HUES6 (cell line): ENCODE data around the gene RPS6KA3.
"Not testable (repeated sequence)": the region's sequence is repeated elsewhere in the genome, so short reads cannot be mapped to it uniquely, and the experiment has no call there.

ENCODE experiments used
- H3K27ac ChIP-seq: 2 replicates; pipeline ENCODE4 v1.7.0; 2013; ENCODE audit warnings: low read depth, mild to moderate bottlenecking, low read length, inconsistent platforms
- H3K27me3 ChIP-seq: 2 replicates; pipeline ENCODE4 v1.6.1; 2013; ENCODE audit warnings: low read length; ENCODE audit not compliant: control insufficient read depth, insufficient read depth
- H3K36me3 ChIP-seq: 2 replicates; pipeline ENCODE4 v1.6.1; 2013; ENCODE audit warnings: low read length; ENCODE audit not compliant: control insufficient read depth, insufficient read depth
- H3K4me1 ChIP-seq: 2 replicates; pipeline ENCODE4 v1.6.1; 2013; ENCODE audit warnings: low read length; ENCODE audit not compliant: control insufficient read depth, insufficient read depth
- H3K4me3 ChIP-seq: 2 replicates; pipeline ENCODE4 v1.5.1; 2013; ENCODE audit warnings: low read depth, low read length
- H3K9ac ChIP-seq: one replicate; pipeline ENCODE4 v1.6.1; 2013; ENCODE audit warnings: mild to moderate bottlenecking, low read length
- H3K9me3 ChIP-seq: 2 replicates; pipeline ENCODE4 v1.6.1; 2013; ENCODE audit warnings: low read depth, low read length; ENCODE audit not compliant: control insufficient read depth, insufficient read depth

Gene RPS6KA3

GRCh38 chrX:20128670-20129069 is 138.0 kb downstream of the RPS6KA3 start:
- H3K9me3 ChIP-seq, result no peaks in the 10 kb centered on the region
- H3K4me3 ChIP-seq, result no peak overlapping the region
- H3K9ac ChIP-seq, result no peak overlapping the region
- H3K27me3 ChIP-seq, result no peaks in the 10 kb centered on the region
- H3K27ac ChIP-seq, result no peak overlapping the region
- no peaks in the 10 kb centered on the region for H3K4me1 ChIP-seq
- peaks cover 67% of the 10 kb centered on the region for H3K36me3 ChIP-seq

GRCh38 chrX:20127440-20127839 is 139.3 kb downstream of the RPS6KA3 start:
- H3K4me1 ChIP-seq, H3K9me3 ChIP-seq, H3K27ac ChIP-seq, H3K9ac ChIP-seq, H3K4me3 ChIP-seq, H3K27me3 ChIP-seq: not testable (repeated sequence)
- peaks cover 55% of the 10 kb centered on the region for H3K36me3 ChIP-seq

GRCh38 chrX:20126833-20127232 is 139.9 kb downstream of the RPS6KA3 start:
- H3K9me3 ChIP-seq, H3K4me1 ChIP-seq, H3K4me3 ChIP-seq, H3K27ac ChIP-seq, H3K9ac ChIP-seq, H3K27me3 ChIP-seq: not testable (repeated sequence)
- H3K36me3 ChIP-seq, result peaks cover 49% of the 10 kb centered on the region

- no peak overlapping the region for H3K9ac ChIP-seq
- no peak overlapping the region for H3K4me3 ChIP-seq
These were observed 141.7 kb downstream of the RPS6KA3 start for GRCh38 chrX:20124964-20125363.

GRCh38 chrX:20118065-20118824 is 148.5 kb downstream of the RPS6KA3 start:
- Histone ChIP-seq H3K27ac (no peak overlapping the region), H3K9ac (no peak overlapping the region), H3K36me3 (no peaks in the 10 kb centered on the region), H3K27me3 (peaks cover 41% of the 10 kb centered on the region), H3K4me1 (peaks cover 7% of the 10 kb centered on the region; the same call in 1 of the 2 replicates), H3K4me3 (no peak overlapping the region), H3K9me3 (peaks cover 4% of the 10 kb centered on the region; the same call in 1 of the 2 replicates)

More at GRCh38 chrX:20124964-20125363, 141.7 kb downstream of the RPS6KA3 start:
- Histone ChIP-seq H3K36me3 (peaks cover 32% of the 10 kb centered on the region), H3K27ac (no peak overlapping the region), H3K4me1 (no peaks in the 10 kb centered on the region), H3K27me3 (no peaks in the 10 kb centered on the region), H3K9me3 (no peaks in the 10 kb centered on the region)

- Histone ChIP-seq H3K36me3 (no peaks in the 10 kb centered on the region), H3K27ac (no peak within 1 kb of the TSS), H3K9ac (no peak within 1 kb of the TSS), H3K9me3 (peaks cover 4% of the 10 kb centered on the region; the same call in 1 of the 2 replicates), H3K27me3 (peaks cover 41% of the 10 kb centered on the region), H3K4me1 (peaks cover 17% of the 10 kb centered on the region; the same call in 1 of the 2 replicates), H3K4me3 (peak within 1 kb of the TSS; percentile 53)
These were observed 150.0 kb downstream of the RPS6KA3 start, which contains the start of gene MAP7D2 for GRCh38 chrX:20116577-20117240. TSS of gene MAP7D2 (minus strand) at chrX:20116907. CDS start at chrX:20116879, 28 bp downstream.

- Histone ChIP-seq H3K9me3 (peaks cover 4% of the 10 kb centered on the region; the same call in 1 of the 2 replicates), H3K9ac (no peak overlapping the region), H3K4me3 (peak overlapping the region; percentile 53), H3K27ac (no peak overlapping the region), H3K36me3 (no peaks in the 10 kb centered on the region), H3K4me1 (peaks cover 17% of the 10 kb centered on the region; the same call in 1 of the 2 replicates), H3K27me3 (peaks cover 41% of the 10 kb centered on the region)
These were observed 150.6 kb downstream of the RPS6KA3 start for GRCh38 chrX:20116087-20116576.

- Histone ChIP-seq H3K4me1 (peaks cover 17% of the 10 kb centered on the region; the same call in 1 of the 2 replicates), H3K27me3 (peaks cover 34% of the 10 kb centered on the region), H3K9me3 (peaks cover 3% of the 10 kb centered on the region; the same call in 1 of the 2 replicates), H3K4me3 (no peak overlapping the region), H3K9ac (no peak overlapping the region), H3K36me3 (no peaks in the 10 kb centered on the region), H3K27ac (no peak overlapping the region)
These were observed 154.5 kb downstream of the RPS6KA3 start for GRCh38 chrX:20112022-20112774.

GRCh38 chrX:20111271-20111670 is 155.4 kb downstream of the RPS6KA3 start:
- no peak overlapping the region for H3K9ac ChIP-seq
- H3K27me3 ChIP-seq, result peaks cover 24% of the 10 kb centered on the region
- H3K9me3 ChIP-seq, result no peaks in the 10 kb centered on the region
- H3K27ac ChIP-seq, result no peak overlapping the region
- H3K4me3 ChIP-seq, result no peak overlapping the region
- H3K36me3 ChIP-seq, result no peaks in the 10 kb centered on the region
- H3K4me1 ChIP-seq, result peaks cover 17% of the 10 kb centered on the region; the same call in 1 of the 2 replicates

GRCh38 chrX:20101934-20102581 is 164.7 kb downstream of the RPS6KA3 start:
- Histone ChIP-seq H3K27ac (no peak overlapping the region), H3K36me3 (no peaks in the 10 kb centered on the region), H3K27me3 (peaks cover 3% of the 10 kb centered on the region; the same call in 1 of the 2 replicates), H3K9ac (no peak overlapping the region), H3K4me1 (no peaks in the 10 kb centered on the region), H3K9me3 (no peaks in the 10 kb centered on the region), H3K4me3 (no peak overlapping the region)
